Measurements from ENCODE around the gene RASEF. TPM values are rescaled to one million over a fixed set of nuclear protein-coding genes. Genes with fewer than 3 reads are reported as not detected.

The RASEF gene
- total RNA-seq, 1 donor from 2014 or later, result not detected

DNA sequence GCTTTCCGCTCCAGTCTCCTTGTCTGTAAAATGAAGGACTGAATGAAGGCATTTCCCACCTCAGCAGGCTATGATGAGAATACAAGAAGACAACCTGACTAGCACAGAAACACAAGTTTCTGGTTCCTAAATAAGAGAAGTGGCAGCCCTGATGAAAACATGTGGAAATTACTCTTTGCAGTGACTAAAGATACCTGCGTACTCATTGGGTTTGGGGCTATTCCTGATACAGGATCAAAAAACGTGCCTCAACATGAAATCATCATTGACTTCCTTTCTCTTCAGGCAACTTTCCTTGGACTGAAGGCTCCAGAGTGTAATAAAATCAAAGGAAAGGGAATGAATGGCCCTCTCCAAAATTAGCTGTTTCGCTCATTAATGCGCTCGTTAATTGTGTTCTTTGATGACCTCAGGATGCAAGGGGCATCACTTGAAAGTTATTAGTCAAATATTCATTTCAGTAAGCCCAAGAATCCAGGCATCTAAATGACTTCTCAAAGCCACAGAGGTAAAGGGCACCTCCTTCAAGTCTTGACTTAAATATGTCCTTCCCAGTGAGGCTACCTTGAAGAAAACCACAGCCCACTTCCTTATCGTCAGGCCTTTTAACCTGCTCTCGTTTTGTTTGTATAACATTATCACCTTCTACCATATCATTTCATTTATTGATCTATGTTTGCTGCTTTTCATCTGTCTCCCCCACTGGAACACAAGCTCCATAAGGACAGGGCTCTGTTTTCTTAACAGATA, 68.9 kb downstream of the RASEF start:
- Mint-ChIP-seq H3K27me3 (ENCODE audit: unreplicated experiment) (peaks cover 7% of the 10 kb centered on the region), H3K36me3 (ENCODE audit: unreplicated experiment) (no peaks in the 10 kb centered on the region), H3K4me1 (ENCODE audit: unreplicated experiment) (peaks cover 1% of the 10 kb centered on the region), H3K27ac (ENCODE audit: unreplicated experiment) (no peak overlapping the region), H3K9me3 (ENCODE audit: unreplicated experiment) (no peaks in the 10 kb centered on the region), H3K4me3 (ENCODE audit: unreplicated experiment) (no peak overlapping the region)
- no peak for DNase-seq (ENCODE audit: extremely low spot score, unreplicated experiment)
- no peak for TF ChIP-seq CTCF (IDR thresholded peaks at IDR 0.05)

DNA sequence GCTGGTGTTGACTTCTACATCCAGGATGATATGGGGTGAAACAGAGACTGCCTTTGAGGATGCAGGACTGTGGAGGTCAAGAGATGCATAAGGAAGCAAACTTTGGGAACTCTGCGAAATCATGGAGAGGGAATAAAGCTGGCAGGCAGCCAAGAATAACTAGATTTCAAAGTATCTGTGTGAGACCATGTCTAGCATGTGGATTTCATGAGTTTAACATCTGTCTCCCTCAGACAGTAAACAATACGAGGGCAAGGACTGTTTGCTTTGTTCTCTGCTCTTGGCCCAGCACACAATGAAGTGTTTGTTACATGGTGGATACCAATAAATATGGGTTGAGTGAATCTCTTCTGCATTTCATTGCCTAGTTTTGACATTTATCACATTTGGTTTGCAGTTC, 71.3 kb downstream of the RASEF start:
- H3K4me3 Mint-ChIP-seq (ENCODE audit: unreplicated experiment), result no peak overlapping the region
- peaks cover 3% of the 10 kb centered on the region for H3K4me1 Mint-ChIP-seq (ENCODE audit: unreplicated experiment)
- TF ChIP-seq CTCF (IDR thresholded peaks at IDR 0.05), result no peak
- no peaks in the 10 kb centered on the region for H3K9me3 Mint-ChIP-seq (ENCODE audit: unreplicated experiment)
- no peak for DNase-seq (ENCODE audit: extremely low spot score, unreplicated experiment)
- no peaks in the 10 kb centered on the region for H3K36me3 Mint-ChIP-seq (ENCODE audit: unreplicated experiment)
- H3K27me3 Mint-ChIP-seq (ENCODE audit: unreplicated experiment), result peaks cover 1% of the 10 kb centered on the region
- H3K27ac Mint-ChIP-seq (ENCODE audit: unreplicated experiment), result no peak overlapping the region

- H3K27ac Mint-ChIP-seq (ENCODE audit: unreplicated experiment), result no peak overlapping the region
- no peaks in the 10 kb centered on the region for H3K9me3 Mint-ChIP-seq (ENCODE audit: unreplicated experiment)
- no peak for TF ChIP-seq CTCF (IDR thresholded peaks at IDR 0.05)
- peaks cover 3% of the 10 kb centered on the region for H3K4me1 Mint-ChIP-seq (ENCODE audit: unreplicated experiment)
- H3K27me3 Mint-ChIP-seq (ENCODE audit: unreplicated experiment), result peaks cover 2% of the 10 kb centered on the region
- no peaks in the 10 kb centered on the region for H3K36me3 Mint-ChIP-seq (ENCODE audit: unreplicated experiment)
- DNase-seq (ENCODE audit: extremely low spot score, unreplicated experiment), result no peak
- no peak overlapping the region for H3K4me3 Mint-ChIP-seq (ENCODE audit: unreplicated experiment)
These were observed 73.0 kb downstream of the RASEF start for GRCh38 chr9:82989929-82990328.

DNA sequence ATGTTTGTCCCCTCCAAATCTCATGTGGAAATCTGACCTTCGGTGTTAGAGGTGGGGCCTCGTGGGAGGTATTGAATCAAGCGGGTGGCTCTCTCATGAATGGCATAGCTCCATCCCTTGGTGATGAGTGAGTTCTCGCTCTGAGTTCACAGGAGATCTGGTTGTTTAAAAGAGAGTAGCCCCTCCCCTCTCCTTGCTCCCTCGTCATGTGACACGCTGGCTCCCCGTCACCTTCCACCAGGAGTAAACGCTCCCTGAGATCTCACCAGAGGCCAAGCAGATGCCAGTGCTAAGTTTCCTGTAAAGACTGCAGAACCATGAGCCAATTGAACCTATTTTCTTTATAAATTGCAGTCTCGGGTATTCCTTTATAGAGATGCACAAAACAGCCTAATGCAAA, 74.5 kb downstream of the RASEF start:
- no peak overlapping the region for H3K27ac Mint-ChIP-seq (ENCODE audit: unreplicated experiment)
- peaks cover 3% of the 10 kb centered on the region for H3K27me3 Mint-ChIP-seq (ENCODE audit: unreplicated experiment)
- peaks cover 3% of the 10 kb centered on the region for H3K4me1 Mint-ChIP-seq (ENCODE audit: unreplicated experiment)
- DNase-seq (ENCODE audit: extremely low spot score, unreplicated experiment), result no peak
- no peaks in the 10 kb centered on the region for H3K36me3 Mint-ChIP-seq (ENCODE audit: unreplicated experiment)
- no peaks in the 10 kb centered on the region for H3K9me3 Mint-ChIP-seq (ENCODE audit: unreplicated experiment)
- no peak overlapping the region for H3K4me3 Mint-ChIP-seq (ENCODE audit: unreplicated experiment)
- no peak for TF ChIP-seq CTCF (IDR thresholded peaks at IDR 0.05)

DNA sequence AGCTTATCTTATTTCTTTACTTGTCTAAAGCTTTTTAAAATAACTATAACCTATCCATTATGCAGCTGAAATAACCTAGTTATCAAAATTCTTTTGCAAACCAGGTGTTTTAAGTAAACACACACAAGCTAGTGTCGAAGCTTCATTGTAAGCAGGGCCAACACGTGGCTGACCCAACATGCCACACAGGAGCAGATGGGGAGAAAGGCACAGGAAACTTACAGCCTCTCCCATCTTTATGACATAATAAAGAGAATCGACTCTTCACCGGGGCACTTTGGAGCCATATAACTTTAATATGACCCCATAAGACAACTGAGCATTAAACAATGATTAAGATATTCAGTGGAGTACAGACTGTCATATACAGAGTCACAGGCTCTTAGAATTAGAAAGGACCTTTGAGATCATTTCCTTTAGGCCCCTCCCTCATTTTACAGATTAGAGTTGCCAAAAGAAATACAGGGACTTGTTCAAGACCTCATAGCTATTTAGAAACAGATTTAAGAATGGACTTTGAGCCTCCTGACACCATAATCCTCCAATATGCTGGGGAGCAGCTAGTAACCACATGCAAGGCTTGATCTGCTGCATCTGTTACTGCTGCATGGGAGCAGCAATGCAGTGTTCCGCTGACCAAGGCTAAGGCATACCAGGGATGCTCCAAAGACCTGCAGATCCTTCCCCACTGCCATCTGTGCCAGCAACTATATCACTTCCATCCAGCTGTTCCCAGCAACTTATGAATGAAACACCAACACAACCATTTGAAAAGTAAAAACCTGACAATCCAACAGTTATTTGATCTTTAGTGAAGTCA, 75.4 kb downstream of the RASEF start:
- Mint-ChIP-seq H3K27me3 (ENCODE audit: unreplicated experiment) (peaks cover 3% of the 10 kb centered on the region), H3K36me3 (ENCODE audit: unreplicated experiment) (no peaks in the 10 kb centered on the region), H3K4me3 (ENCODE audit: unreplicated experiment) (no peak overlapping the region), H3K27ac (ENCODE audit: unreplicated experiment) (no peak overlapping the region), H3K4me1 (ENCODE audit: unreplicated experiment) (peaks cover 3% of the 10 kb centered on the region), H3K9me3 (ENCODE audit: unreplicated experiment) (no peaks in the 10 kb centered on the region)
- no peak for DNase-seq (ENCODE audit: extremely low spot score, unreplicated experiment)
- TF ChIP-seq CTCF (IDR thresholded peaks at IDR 0.05), result no peak
